SK-N-SH treated with all-trans-retinoic acid at 6 μM for 48 hours (cell line): Measurements from ENCODE around the gene PIK3R4.

ENCODE experiments used
- ATAC-seq: fragments of 200-7000 bp; cut with Tn5 transposase; 3 replicates; pipeline ENCODE4 v1.9.1; 2020; ENCODE audit warnings: mild to moderate bottlenecking, moderate library complexity
- ARNTL ChIP-seq: fragments of 450-650 bp; formaldehyde crosslinking; IDR thresholded peaks from 2 replicates; pipeline ENCODE4 v1.5.0; 2020; ENCODE audit warnings: low read depth, mild to moderate bottlenecking, moderate library complexity, borderline replicate concordance
- BACH2 ChIP-seq: fragments of 250-450 bp; sonication (Bioruptor Pico); IDR thresholded peaks from 2 replicates; pipeline ENCODE4 v1.9.0; 2021; ENCODE audit warnings: mild to moderate bottlenecking, borderline replicate concordance
- CSDC2 ChIP-seq: fragments of 250-450 bp; sonication (Bioruptor Pico); IDR thresholded peaks from 2 replicates; pipeline ENCODE4 v1.5.0; 2020; ENCODE audit warnings: mild to moderate bottlenecking, moderate library complexity
- ISL1 ChIP-seq: fragments of 250-450 bp; sonication (Bioruptor Pico); IDR thresholded peaks from 2 replicates; pipeline ENCODE4 v2.1.2; 2022; ENCODE audit warnings: mild to moderate bottlenecking, moderate library complexity
- OSR1 ChIP-seq: fragments of 250-450 bp; sonication (Bioruptor Pico); IDR thresholded peaks from 2 replicates; pipeline ENCODE4 v1.8.0; 2022; ENCODE audit warnings: moderate library complexity, mild to moderate bottlenecking, inconsistent platforms
- PPARA ChIP-seq: fragments of 250-450 bp; sonication (Bioruptor Pico); IDR thresholded peaks from 2 replicates; pipeline ENCODE4 v1.5.0; 2020; ENCODE audit warnings: mild to moderate bottlenecking, borderline replicate concordance
- SNAI2 ChIP-seq: fragments of 250-450 bp; sonication (Bioruptor Pico); IDR thresholded peaks from 2 replicates; pipeline ENCODE4 v1.5.0; 2020; ENCODE audit warnings: mild to moderate bottlenecking, moderate library complexity
- TCF4 ChIP-seq: fragments of 250-450 bp; sonication (Bioruptor Pico); IDR thresholded peaks from 2 replicates; pipeline ENCODE4 v1.8.0; 2021; ENCODE audit warnings: mild to moderate bottlenecking, moderate library complexity, borderline replicate concordance
- TOX ChIP-seq: fragments of 250-450 bp; sonication (Bioruptor Pico); IDR thresholded peaks from 2 replicates; pipeline ENCODE4 v1.8.0; 2021; ENCODE audit warnings: mild to moderate bottlenecking, moderate library complexity, borderline replicate concordance
- ZC3H10 ChIP-seq: fragments of 250-450 bp; sonication (Bioruptor Pico); IDR thresholded peaks from 2 replicates; pipeline ENCODE4 v1.5.1; 2021; ENCODE audit warnings: mild to moderate bottlenecking, moderate library complexity
- ZFP30 ChIP-seq: fragments of 450-650 bp; formaldehyde crosslinking; IDR thresholded peaks from 2 replicates; pipeline ENCODE4 v1.5.0; 2022; ENCODE audit warnings: mild to moderate bottlenecking, moderate library complexity
- ZNF565 ChIP-seq: fragments of 450-650 bp; formaldehyde crosslinking; conservative IDR thresholded peaks from 2 replicates; pipeline ENCODE4 v1.5.0; 2020; ENCODE audit warnings: low read depth, mild to moderate bottlenecking, moderate library complexity
- ZNF70 ChIP-seq: fragments of 450-650 bp; formaldehyde crosslinking; IDR thresholded peaks from 2 replicates; pipeline ENCODE4 v1.5.0; 2020; ENCODE audit warnings: mild to moderate bottlenecking, moderate library complexity
- ZNF8 ChIP-seq: fragments of 450-650 bp; formaldehyde crosslinking; IDR thresholded peaks from 2 replicates; pipeline ENCODE4 v1.5.0; 2020; ENCODE audit warnings: mild to moderate bottlenecking, moderate library complexity
- TF ChIP-seq, protein P1 (sequence below): fragments of 250-450 bp; sonication (Bioruptor Pico); IDR thresholded peaks from 2 replicates; pipeline ENCODE4 v1.8.0; 2020; ENCODE audit warnings: mild to moderate bottlenecking, moderate library complexity, borderline replicate concordance
- TF ChIP-seq, protein P2 (sequence below): fragments of 250-450 bp; sonication (Bioruptor Pico); IDR thresholded peaks from 2 replicates; pipeline ENCODE4 v1.5.1; 2021; ENCODE audit warnings: mild to moderate bottlenecking, moderate library complexity
- TF ChIP-seq, protein P3 (sequence below): fragments of 250-450 bp; sonication (Bioruptor Pico); IDR thresholded peaks from 2 replicates; pipeline ENCODE4 v1.8.0; 2021; ENCODE audit warnings: low read depth, mild to moderate bottlenecking, moderate library complexity, borderline replicate concordance
- TF ChIP-seq, protein P4 (sequence below): fragments of 250-450 bp; sonication (Bioruptor Pico); IDR thresholded peaks from 2 replicates; pipeline ENCODE4 v1.5.1; 2020; ENCODE audit warnings: low read depth, mild to moderate bottlenecking, moderate library complexity
- TF ChIP-seq, protein P5 (sequence below): fragments of 250-450 bp; sonication (Bioruptor Pico); IDR thresholded peaks from 2 replicates; pipeline ENCODE4 v1.5.0; 2020; ENCODE audit warnings: mild to moderate bottlenecking, moderate library complexity

Gene PIK3R4

DNA sequence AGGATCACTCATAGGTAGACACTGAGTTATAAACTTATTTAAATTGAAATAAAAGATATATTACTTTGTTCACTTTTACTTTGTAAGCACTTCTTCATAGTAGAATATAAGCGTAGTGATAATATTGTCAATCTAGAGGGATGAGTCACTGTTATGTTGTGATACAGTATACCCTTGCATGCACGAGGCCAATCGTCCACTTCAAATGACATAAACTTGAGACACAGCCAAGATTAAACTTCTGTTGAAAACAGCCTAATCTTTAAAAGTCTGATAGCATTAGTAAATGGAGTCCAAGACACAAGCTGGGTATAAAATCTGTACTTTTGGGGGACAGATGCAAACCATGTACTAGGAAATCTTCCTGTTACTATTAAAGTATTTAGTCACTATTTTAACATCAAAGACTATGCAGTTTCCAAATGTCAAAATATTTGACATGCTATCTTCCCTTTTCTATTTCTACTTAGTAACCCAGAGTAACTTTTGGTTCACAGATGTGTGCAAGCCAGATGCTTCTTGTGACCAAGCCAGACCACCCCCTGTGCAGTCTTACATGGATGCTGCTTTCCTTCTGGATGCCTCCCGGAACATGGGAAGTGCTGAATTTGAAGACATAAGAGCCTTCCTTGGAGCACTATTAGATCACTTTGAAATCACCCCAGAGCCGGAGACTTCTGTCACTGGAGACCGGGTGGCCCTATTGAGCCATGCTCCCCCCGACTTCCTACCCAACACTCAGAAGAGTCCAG is 85.3 kb downstream of the PIK3R4 start:
- TF ChIP-seq TOX (no peak), SNAI2 (CRISPR knock-in tag) (no peak), ZNF8 (CRISPR knock-in tag) (no peak), OSR1 (CRISPR knock-in tag) (no peak), ZNF565 (CRISPR knock-in tag) (no peak)
- TF ChIP-seq, protein P1, sequence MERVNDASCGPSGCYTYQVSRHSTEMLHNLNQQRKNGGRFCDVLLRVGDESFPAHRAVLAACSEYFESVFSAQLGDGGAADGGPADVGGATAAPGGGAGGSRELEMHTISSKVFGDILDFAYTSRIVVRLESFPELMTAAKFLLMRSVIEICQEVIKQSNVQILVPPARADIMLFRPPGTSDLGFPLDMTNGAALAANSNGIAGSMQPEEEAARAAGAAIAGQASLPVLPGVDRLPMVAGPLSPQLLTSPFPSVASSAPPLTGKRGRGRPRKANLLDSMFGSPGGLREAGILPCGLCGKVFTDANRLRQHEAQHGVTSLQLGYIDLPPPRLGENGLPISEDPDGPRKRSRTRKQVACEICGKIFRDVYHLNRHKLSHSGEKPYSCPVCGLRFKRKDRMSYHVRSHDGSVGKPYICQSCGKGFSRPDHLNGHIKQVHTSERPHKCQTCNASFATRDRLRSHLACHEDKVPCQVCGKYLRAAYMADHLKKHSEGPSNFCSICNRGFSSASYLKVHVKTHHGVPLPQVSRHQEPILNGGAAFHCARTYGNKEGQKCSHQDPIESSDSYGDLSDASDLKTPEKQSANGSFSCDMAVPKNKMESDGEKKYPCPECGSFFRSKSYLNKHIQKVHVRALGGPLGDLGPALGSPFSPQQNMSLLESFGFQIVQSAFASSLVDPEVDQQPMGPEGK (CRISPR knock-in tag), result no peak
- TF ChIP-seq, protein P2, sequence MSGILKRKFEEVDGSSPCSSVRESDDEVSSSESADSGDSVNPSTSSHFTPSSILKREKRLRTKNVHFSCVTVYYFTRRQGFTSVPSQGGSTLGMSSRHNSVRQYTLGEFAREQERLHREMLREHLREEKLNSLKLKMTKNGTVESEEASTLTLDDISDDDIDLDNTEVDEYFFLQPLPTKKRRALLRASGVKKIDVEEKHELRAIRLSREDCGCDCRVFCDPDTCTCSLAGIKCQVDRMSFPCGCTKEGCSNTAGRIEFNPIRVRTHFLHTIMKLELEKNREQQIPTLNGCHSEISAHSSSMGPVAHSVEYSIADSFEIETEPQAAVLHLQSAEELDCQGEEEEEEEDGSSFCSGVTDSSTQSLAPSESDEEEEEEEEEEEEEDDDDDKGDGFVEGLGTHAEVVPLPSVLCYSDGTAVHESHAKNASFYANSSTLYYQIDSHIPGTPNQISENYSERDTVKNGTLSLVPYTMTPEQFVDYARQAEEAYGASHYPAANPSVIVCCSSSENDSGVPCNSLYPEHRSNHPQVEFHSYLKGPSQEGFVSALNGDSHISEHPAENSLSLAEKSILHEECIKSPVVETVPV (CRISPR knock-in tag), result no peak
- ATAC-seq, result peak; percentile 51

DNA sequence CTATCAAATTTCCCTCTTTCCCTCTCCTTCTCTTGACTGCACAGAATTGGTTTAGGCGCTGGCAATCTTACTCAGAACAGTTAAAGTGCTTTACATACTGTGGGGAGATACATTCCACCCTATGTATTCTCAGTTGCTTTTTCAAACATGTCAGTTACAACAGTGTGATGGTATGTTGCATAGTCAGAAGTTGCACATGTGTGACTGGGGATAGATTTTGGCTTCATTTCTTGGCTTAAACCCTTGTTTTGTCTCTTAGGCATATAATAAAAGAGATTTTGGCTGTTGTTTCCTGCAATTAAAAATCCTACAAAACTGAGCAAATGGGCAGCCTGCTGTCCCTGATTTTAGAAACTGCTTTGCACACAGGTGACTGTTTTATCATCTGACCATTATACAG is 86.7 kb downstream of the PIK3R4 start:
- TF ChIP-seq ZNF70 (CRISPR knock-in tag), result no peak
- TF ChIP-seq ARNTL, result no peak
- TF ChIP-seq, protein P2 (CRISPR knock-in tag), result no peak
- no peak for TF ChIP-seq CSDC2
- TF ChIP-seq TCF4, result no peak
- no peak for TF ChIP-seq PPARA (CRISPR knock-in tag)
- TF ChIP-seq, protein P1 (CRISPR knock-in tag), result no peak
- TF ChIP-seq BACH2 (CRISPR knock-in tag), result no peak
- TF ChIP-seq ZNF8 (CRISPR knock-in tag), result no peak
- TF ChIP-seq ZFP30 (CRISPR knock-in tag), result no peak
- no peak for TF ChIP-seq ZC3H10
- TF ChIP-seq, protein P3, sequence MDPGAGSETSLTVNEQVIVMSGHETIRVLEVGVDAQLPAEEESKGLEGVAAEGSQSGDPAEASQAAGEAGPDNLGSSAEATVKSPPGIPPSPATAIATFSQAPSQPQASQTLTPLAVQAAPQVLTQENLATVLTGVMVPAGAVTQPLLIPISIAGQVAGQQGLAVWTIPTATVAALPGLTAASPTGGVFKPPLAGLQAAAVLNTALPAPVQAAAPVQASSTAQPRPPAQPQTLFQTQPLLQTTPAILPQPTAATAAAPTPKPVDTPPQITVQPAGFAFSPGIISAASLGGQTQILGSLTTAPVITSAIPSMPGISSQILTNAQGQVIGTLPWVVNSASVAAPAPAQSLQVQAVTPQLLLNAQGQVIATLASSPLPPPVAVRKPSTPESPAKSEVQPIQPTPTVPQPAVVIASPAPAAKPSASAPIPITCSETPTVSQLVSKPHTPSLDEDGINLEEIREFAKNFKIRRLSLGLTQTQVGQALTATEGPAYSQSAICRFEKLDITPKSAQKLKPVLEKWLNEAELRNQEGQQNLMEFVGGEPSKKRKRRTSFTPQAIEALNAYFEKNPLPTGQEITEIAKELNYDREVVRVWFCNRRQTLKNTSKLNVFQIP (CRISPR knock-in tag), result no peak
- TF ChIP-seq, protein P4, sequence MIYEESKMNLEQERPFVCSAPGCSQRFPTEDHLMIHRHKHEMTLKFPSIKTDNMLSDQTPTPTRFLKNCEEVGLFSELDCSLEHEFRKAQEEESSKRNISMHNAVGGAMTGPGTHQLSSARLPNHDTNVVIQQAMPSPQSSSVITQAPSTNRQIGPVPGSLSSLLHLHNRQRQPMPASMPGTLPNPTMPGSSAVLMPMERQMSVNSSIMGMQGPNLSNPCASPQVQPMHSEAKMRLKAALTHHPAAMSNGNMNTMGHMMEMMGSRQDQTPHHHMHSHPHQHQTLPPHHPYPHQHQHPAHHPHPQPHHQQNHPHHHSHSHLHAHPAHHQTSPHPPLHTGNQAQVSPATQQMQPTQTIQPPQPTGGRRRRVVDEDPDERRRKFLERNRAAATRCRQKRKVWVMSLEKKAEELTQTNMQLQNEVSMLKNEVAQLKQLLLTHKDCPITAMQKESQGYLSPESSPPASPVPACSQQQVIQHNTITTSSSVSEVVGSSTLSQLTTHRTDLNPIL (CRISPR knock-in tag), result no peak
- TF ChIP-seq TOX, result no peak
- TF ChIP-seq SNAI2 (CRISPR knock-in tag), result no peak
- TF ChIP-seq, protein P5, sequence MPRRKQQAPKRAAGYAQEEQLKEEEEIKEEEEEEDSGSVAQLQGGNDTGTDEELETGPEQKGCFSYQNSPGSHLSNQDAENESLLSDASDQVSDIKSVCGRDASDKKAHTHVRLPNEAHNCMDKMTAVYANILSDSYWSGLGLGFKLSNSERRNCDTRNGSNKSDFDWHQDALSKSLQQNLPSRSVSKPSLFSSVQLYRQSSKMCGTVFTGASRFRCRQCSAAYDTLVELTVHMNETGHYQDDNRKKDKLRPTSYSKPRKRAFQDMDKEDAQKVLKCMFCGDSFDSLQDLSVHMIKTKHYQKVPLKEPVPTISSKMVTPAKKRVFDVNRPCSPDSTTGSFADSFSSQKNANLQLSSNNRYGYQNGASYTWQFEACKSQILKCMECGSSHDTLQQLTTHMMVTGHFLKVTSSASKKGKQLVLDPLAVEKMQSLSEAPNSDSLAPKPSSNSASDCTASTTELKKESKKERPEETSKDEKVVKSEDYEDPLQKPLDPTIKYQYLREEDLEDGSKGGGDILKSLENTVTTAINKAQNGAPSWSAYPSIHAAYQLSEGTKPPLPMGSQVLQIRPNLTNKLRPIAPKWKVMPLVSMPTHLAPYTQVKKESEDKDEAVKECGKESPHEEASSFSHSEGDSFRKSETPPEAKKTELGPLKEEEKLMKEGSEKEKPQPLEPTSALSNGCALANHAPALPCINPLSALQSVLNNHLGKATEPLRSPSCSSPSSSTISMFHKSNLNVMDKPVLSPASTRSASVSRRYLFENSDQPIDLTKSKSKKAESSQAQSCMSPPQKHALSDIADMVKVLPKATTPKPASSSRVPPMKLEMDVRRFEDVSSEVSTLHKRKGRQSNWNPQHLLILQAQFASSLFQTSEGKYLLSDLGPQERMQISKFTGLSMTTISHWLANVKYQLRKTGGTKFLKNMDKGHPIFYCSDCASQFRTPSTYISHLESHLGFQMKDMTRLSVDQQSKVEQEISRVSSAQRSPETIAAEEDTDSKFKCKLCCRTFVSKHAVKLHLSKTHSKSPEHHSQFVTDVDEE, result no peak
- no peak for TF ChIP-seq ISL1 (CRISPR knock-in tag)
- TF ChIP-seq, all 23 proteins: peak for 0
- no peak for ATAC-seq
